Calu3 (cell line): ENCODE results near the gene GRAMD1A. TPM values are rescaled to one million over a fixed set of nuclear protein-coding genes. Genes with fewer than 3 reads are reported as not detected.
"Not testable (repeated sequence)": the region's sequence is repeated elsewhere in the genome, so short reads cannot be mapped to it uniquely, and the experiment has no call there.

ENCODE experiments used
- BruUV-seq: library from RNA; stranded (reverse); fragments of 400-500 nt; replicated peaks from 2 replicates; lab custom pipeline; 2021; lab: Mats Ljungman, UMichigan
- CTCF ChIA-PET: fragments of 300-600 bp; sonication (Branson Sonifier 250); formaldehyde crosslinking; loops from one replicate; lab custom pipeline; 2022; ENCODE audit warnings: antibody characterized with exemption; lab: Charles Lee
- DNase-seq: peaks from one replicate; pipeline ENCODE4 v3.0.0; 2022
- H3K27ac Mint-ChIP-seq: one replicate; pipeline ENCODE4 v1.8.0; 2022; ENCODE audit warnings: mixed read lengths; ENCODE audit not compliant: unreplicated experiment
- H3K27me3 Mint-ChIP-seq: one replicate; pipeline ENCODE4 v1.8.0; 2022; ENCODE audit warnings: mixed read lengths; ENCODE audit not compliant: unreplicated experiment
- H3K36me3 Mint-ChIP-seq: one replicate; pipeline ENCODE4 v1.8.0; 2022; ENCODE audit warnings: mild to moderate bottlenecking, moderate library complexity, mixed read lengths; ENCODE audit not compliant: insufficient read depth, unreplicated experiment
- H3K4me1 Mint-ChIP-seq: one replicate; pipeline ENCODE4 v1.8.0; 2022; ENCODE audit warnings: mild to moderate bottlenecking, low read depth, mixed read lengths; ENCODE audit not compliant: unreplicated experiment
- H3K4me3 Mint-ChIP-seq: one replicate; pipeline ENCODE4 v1.8.0; 2022; ENCODE audit warnings: mild to moderate bottlenecking, low read depth, moderate library complexity, mixed read lengths; ENCODE audit not compliant: unreplicated experiment
- H3K9me3 Mint-ChIP-seq: one replicate; pipeline ENCODE4 v1.8.0; 2022; ENCODE audit warnings: low read depth, mixed read lengths; ENCODE audit not compliant: unreplicated experiment
- CTCF ChIP-seq: fragments of 200-600 bp; IDR thresholded peaks from one replicate; pipeline ENCODE4 v1.8.0; 2022; ENCODE audit warnings: antibody characterized with exemption; ENCODE audit not compliant: unreplicated experiment
- intact Hi-C: fragments of 100-400 bp; cut with micrococcal nuclease; formaldehyde crosslinking; loops from one replicate; pipeline ENCODE4 v1.10.0; 2022; ENCODE audit not compliant: unreplicated experiment
- total RNA-seq: library from RNA; stranded (reverse); gene quantifications from 2 replicates; pipeline ENCODE4 v1.2.3, GENCODE V29; 2022

Gene GRAMD1A
- total RNA-seq, 1 experiment from 2014 or later = 126 TPM

GRCh38 chr19:34967551-34967950, 32.6 kb upstream of the GRAMD1A start:
- no peak for TF ChIP-seq CTCF
- CTCF ChIA-PET = no interaction called here
- intact Hi-C loops = loop anchor here (10.0 kb wide), 1 partner anchor 193 kb away; the partner anchor contains the start of gene ZNF599
- peaks cover 19% of the 10 kb centered on the region for H3K4me1 Mint-ChIP-seq
- BruUV-seq = no TSS peak
- no peaks in the 10 kb centered on the region for H3K9me3 Mint-ChIP-seq
- DNase-seq = no peak
- peaks cover 11% of the 10 kb centered on the region for H3K36me3 Mint-ChIP-seq
- no peaks in the 10 kb centered on the region for H3K27me3 Mint-ChIP-seq
- no peak overlapping the region for H3K27ac Mint-ChIP-seq
- no peak overlapping the region for H3K4me3 Mint-ChIP-seq

- Mint-ChIP-seq H3K36me3 (peaks cover 8% of the 10 kb centered on the region), H3K27ac (no peak overlapping the region), H3K4me3 (no peak overlapping the region), H3K4me1 (peaks cover 25% of the 10 kb centered on the region), H3K27me3 (no peaks in the 10 kb centered on the region), H3K9me3 (no peaks in the 10 kb centered on the region)
- no TSS peak for BruUV-seq
- intact Hi-C loops = loop anchor here (10.0 kb wide), 1 partner anchor 195 kb away; the partner anchor contains the start of gene ZNF599
- CTCF ChIA-PET = no interaction called here
- no peak for DNase-seq
- TF ChIP-seq CTCF = no peak
Observed at GRCh38 chr19:34969721-34970120, 30.4 kb upstream of the GRAMD1A start.

- CTCF ChIA-PET, intact Hi-C loops, H3K27ac Mint-ChIP-seq, H3K4me3 Mint-ChIP-seq, H3K27me3 Mint-ChIP-seq, DNase-seq, BruUV-seq, H3K9me3 Mint-ChIP-seq, H3K36me3 Mint-ChIP-seq: not testable (repeated sequence)
- H3K4me1 Mint-ChIP-seq = peaks cover 30% of the 10 kb centered on the region
Observed at GRCh38 chr19:34970185-34970780, 29.8 kb upstream of the GRAMD1A start.

- intact Hi-C loops = no loop called here
- peaks cover 5% of the 10 kb centered on the region for H3K9me3 Mint-ChIP-seq
- DNase-seq = no peak
- CTCF ChIA-PET = interaction anchor here (0.5 to 4.0 kb wide), 5 partner anchors 27 to 169 kb away, joined by 4 to 22 read pairs (median 5); partner anchors contain the start of gene GRAMD1A
- no peaks in the 10 kb centered on the region for H3K27me3 Mint-ChIP-seq
- H3K27ac Mint-ChIP-seq = no peak overlapping the region
- H3K4me1 Mint-ChIP-seq = peaks cover 25% of the 10 kb centered on the region
- H3K36me3 Mint-ChIP-seq = peaks cover 13% of the 10 kb centered on the region
- BruUV-seq = no TSS peak
- no peak for TF ChIP-seq CTCF
- H3K4me3 Mint-ChIP-seq = no peak overlapping the region
Observed at GRCh38 chr19:34972163-34972705, 27.9 kb upstream of the GRAMD1A start.

GRCh38 chr19:34974646-34975045, 25.5 kb upstream of the GRAMD1A start:
- no peak for DNase-seq
- no TSS peak for BruUV-seq
- Mint-ChIP-seq H3K4me3 (no peak overlapping the region), H3K27ac (no peak overlapping the region), H3K9me3 (peaks cover 8% of the 10 kb centered on the region), H3K27me3 (peaks cover 11% of the 10 kb centered on the region), H3K4me1 (peaks cover 25% of the 10 kb centered on the region), H3K36me3 (peaks cover 13% of the 10 kb centered on the region)
- CTCF ChIA-PET = interaction anchor here (0.8 to 4.0 kb wide), 5 partner anchors 9 to 39 kb away, joined by 3 to 22 read pairs (median 4); no protein-coding TSS in a partner anchor
- TF ChIP-seq CTCF = no peak
- intact Hi-C loops = no loop called here
